ENCODE data around the gene ZFYVE27.
A peak's percentile ranks its signal among the peaks of the same experiment; 100 is the strongest.
"Not testable (repeated sequence)": the region's sequence is repeated elsewhere in the genome, so short reads cannot be mapped to it uniquely, and the experiment has no call there.

ZFYVE27 gene, protein sequence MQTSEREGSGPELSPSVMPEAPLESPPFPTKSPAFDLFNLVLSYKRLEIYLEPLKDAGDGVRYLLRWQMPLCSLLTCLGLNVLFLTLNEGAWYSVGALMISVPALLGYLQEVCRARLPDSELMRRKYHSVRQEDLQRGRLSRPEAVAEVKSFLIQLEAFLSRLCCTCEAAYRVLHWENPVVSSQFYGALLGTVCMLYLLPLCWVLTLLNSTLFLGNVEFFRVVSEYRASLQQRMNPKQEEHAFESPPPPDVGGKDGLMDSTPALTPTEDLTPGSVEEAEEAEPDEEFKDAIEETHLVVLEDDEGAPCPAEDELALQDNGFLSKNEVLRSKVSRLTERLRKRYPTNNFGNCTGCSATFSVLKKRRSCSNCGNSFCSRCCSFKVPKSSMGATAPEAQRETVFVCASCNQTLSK

DNA sequence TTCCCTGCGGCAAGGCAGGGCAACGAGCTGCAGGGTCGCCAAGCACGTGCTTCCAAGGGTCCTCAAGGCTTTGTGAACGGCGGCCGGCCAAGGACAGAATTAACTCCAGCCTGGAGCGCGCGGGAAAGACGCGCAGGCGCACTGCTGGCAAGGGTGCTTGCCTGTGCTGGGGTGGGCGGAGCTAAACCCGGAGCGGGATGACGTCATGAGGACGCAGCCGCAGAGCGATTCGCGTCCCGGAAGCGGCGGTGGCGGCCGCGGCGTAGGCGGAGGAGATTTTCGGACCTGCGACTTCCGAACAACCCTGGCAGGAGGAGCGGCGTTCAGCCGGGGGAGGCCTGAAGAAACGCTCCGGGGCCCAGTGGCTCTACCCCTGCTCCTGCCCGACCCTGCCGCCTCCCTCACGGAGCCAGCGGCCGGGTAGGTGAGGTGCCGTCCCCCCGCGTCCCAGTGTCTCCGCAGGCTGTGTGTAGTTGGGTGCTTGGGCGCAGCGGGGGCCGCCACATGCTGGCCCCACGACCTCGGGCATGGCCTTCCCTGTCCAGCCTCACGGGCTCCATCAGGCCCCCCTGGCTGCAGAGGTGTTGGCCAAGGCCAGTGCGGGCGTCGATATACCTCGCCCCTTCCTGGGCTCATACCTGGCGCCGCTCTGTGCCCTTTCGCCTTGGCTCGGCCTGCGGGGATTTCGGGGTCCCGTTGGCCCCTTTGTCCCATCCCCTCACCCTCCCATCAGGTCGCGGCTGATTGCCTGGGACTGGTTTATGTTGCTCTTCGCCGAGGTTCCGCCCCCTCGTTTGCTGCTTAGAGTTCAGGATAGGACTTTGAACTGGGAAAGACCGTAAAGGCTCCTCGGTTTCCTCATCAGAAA lies at the start of gene ZFYVE27:
Gene ZFYVE27, plus strand, starts transcription at position 227 of the 868 bp plus-strand sequence. CDS start 1,350 bp downstream, outside the sequence.
- DNase-seq (ENCODE audit: low read depth): peak; percentile 95

- peak; percentile 82 for DNase-seq (ENCODE audit: low read depth)
Observed at GRCh38 chr10:97687785-97688781, 48.8 kb upstream of the ZFYVE27 start.

DNA sequence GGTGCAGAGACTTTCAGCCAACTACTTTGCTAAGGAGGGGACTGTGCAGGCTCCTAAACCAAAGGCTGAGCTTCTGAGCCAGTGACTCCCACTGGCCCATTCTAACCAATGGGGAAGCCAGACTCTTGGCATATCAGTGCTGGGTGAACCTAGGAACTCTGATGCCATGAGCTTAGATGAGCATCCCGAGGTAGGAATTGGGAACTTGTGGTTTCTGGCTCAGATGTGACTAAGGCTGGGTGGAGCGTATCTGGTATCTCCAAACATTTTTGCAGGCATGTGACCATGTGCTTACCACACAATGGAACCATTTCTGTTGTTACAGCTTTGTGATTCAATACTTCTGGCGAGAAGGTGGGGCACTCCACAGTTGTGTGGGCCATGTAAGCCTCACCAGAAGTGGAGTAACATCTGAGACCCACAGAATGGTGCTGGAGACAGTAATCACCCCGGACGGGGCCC lies 47.3 kb upstream of the ZFYVE27 start:
- DNase-seq (ENCODE audit: low read depth): peak; percentile 99

- no peak for DNase-seq (ENCODE audit: low read depth)
Observed at GRCh38 chr10:97690133-97690532, 46.8 kb upstream of the ZFYVE27 start.

- not testable (repeated sequence) for DNase-seq (ENCODE audit: low read depth)
Observed at GRCh38 chr10:97698072-97698655, 38.8 kb upstream of the ZFYVE27 start.

- DNase-seq (ENCODE audit: low read depth): peak; percentile 80
Observed at GRCh38 chr10:97701438-97702069, 35.4 kb upstream of the ZFYVE27 start.

- DNase-seq (ENCODE audit: low read depth): no peak
Observed at GRCh38 chr10:97703398-97704067, 33.4 kb upstream of the ZFYVE27 start.

DNA sequence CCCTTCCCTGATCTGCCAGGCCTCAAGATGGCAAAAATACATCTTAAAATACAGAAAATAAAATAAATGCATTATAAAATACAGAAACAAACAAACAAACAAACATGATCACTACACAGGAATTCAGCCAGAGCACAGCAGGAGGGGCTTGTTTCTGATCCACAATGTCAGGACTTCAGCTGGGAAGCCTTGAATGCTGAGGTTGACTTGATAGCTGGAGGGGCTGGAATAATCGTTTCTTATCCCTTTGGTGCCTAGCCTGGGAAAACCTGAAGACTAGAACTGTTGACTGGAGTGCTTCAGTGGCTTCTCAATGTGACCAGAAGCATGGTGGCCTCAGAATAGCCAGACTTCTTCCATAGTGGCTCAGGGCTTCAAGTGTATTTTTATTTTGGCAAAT lies 32.6 kb upstream of the ZFYVE27 start:
- no peak for DNase-seq (ENCODE audit: low read depth)

DNA sequence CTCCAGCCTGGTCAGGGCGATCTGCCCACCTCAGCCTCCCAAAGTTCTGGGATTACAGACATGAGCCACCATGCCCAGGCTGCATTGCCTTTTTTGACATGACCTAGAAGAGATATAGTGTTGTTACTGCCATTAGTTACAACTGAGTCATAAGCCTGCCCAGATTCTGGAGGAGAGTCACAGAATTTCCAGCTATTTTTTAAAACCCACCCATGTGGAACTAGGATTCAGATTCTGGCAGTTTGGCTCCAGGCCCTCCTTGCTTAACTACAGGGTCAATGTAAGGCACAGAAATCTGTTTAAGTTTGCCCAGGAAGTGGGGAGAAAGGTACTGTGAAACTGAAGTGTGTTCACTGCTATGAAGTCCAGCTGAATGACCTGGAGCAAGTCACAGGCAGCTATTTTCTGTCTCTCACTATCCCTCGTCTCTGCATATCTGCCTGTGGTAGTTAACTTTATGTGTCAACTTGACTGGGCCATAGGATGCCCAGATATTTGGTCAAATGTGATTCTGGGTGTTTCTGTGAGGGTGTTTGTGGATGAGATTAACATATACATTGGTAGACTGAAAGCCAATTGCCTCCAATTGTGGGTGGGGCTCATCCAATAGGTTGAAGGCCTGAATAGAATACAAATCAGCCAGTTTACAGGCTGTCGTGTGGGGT lies 31.8 kb upstream of the ZFYVE27 start:
- DNase-seq (ENCODE audit: low read depth): no peak

DNA sequence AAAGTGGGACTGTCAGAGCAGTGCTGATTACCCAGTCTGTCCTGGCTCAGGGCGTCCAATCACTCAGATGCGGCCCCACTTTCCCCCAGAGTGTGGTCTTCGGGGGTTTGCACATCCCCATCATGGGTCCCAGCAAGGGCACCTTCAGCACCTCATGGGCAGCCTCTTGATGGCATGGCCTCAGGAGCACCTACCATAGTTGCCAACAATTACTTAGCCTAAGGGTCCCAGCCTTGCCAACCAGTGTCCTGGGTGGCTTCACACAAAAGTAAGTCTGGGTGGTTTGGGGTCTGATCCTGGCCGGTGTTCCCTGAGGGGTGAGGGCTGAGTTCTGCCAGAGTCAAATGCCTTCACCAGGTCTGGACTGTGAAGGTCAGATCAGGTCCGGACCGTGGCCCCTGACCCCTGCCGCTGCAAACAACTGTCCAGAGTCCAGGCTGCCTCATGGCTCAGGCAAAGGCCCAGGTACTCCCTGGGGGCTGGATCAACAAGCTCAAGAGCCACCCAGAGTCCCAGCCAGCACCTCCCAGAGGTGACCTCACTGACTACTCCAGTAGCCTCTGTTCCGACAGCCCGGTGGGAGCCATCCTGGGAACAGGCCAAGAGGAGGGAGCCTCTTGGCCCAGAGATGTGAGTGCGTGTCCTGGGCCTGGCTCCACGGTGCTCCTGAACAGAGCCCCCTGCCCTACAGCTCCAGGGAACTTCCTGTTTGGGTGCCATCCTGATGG lies 29.6 kb upstream of the ZFYVE27 start:
- no peak for DNase-seq (ENCODE audit: low read depth)

- DNase-seq (ENCODE audit: low read depth): no peak
Observed at GRCh38 chr10:97708167-97708566, 28.8 kb upstream of the ZFYVE27 start.

- peak; percentile 74 for DNase-seq (ENCODE audit: low read depth)
Observed at GRCh38 chr10:97708976-97709946, 27.7 kb upstream of the ZFYVE27 start.

GRCh38 chr10:97711640-97712572 lies 25.0 kb upstream of the ZFYVE27 start:
- no peak for DNase-seq (ENCODE audit: low read depth)

GRCh38 chr10:97713339-97713825 lies 23.5 kb upstream of the ZFYVE27 start, which contains the start of gene MARVELD1:
Gene MARVELD1 (plus strand): TSS chr10:97713730. CDS start chr10:97713877, 147 bp downstream.
- peak; percentile 82 for DNase-seq (ENCODE audit: low read depth)

- DNase-seq (ENCODE audit: low read depth): peak; percentile 81
Observed at GRCh38 chr10:97713826-97714400, 23.0 kb upstream of the ZFYVE27 start.
